T-helper 1 cell treated with Interleukin-12 subunit alpha and Interleukin-12 subunit beta and Interleukin-4 antibody, amounts not matched to agents 30 μg/mL and 1 μg/mL, for 36 hours (primary cell): ENCODE data around the gene CALCR.

Experiments
- H3K27ac Mint-ChIP-seq: one replicate; pipeline ENCODE4 v1.8.0; 2021; ENCODE audit warnings: mild to moderate bottlenecking, mixed read lengths
- H3K27me3 Mint-ChIP-seq: one replicate; pipeline ENCODE4 v1.8.0; 2021; ENCODE audit warnings: low read depth, mixed read lengths
- H3K36me3 Mint-ChIP-seq: one replicate; pipeline ENCODE4 v1.8.0; 2021; ENCODE audit warnings: low read depth, mixed read lengths
- H3K4me1 Mint-ChIP-seq: one replicate; pipeline ENCODE4 v1.8.0; 2021; ENCODE audit warnings: low read depth, mixed read lengths
- H3K4me3 Mint-ChIP-seq: one replicate; pipeline ENCODE4 v1.8.0; 2021; ENCODE audit warnings: mild to moderate bottlenecking, moderate library complexity, mixed read lengths
- H3K9me3 Mint-ChIP-seq: one replicate; pipeline ENCODE4 v1.8.0; 2021; ENCODE audit warnings: mixed read lengths

The CALCR gene

GRCh38 chr7:93442478-93443224 lies 131.9 kb downstream of the CALCR start:
- Mint-ChIP-seq H3K27me3 (no peaks in the 10 kb centered on the region), H3K4me3 (no peak overlapping the region), H3K27ac (no peak overlapping the region), H3K36me3 (no peaks in the 10 kb centered on the region), H3K4me1 (no peaks in the 10 kb centered on the region), H3K9me3 (no peaks in the 10 kb centered on the region)

GRCh38 chr7:93435791-93436190 lies 138.7 kb downstream of the CALCR start:
- Mint-ChIP-seq H3K36me3 (no peaks in the 10 kb centered on the region), H3K9me3 (no peaks in the 10 kb centered on the region), H3K27ac (no peak overlapping the region)

GRCh38 chr7:93432130-93432529 lies 142.4 kb downstream of the CALCR start:
- H3K9me3 Mint-ChIP-seq: no peaks in the 10 kb centered on the region
- H3K27ac Mint-ChIP-seq: no peak overlapping the region
- no peaks in the 10 kb centered on the region for H3K27me3 Mint-ChIP-seq
- H3K4me1 Mint-ChIP-seq: peaks cover 2% of the 10 kb centered on the region
- H3K4me3 Mint-ChIP-seq: no peak overlapping the region
- H3K36me3 Mint-ChIP-seq: no peaks in the 10 kb centered on the region

More at GRCh38 chr7:93435791-93436190, 138.7 kb downstream of the CALCR start:
- Mint-ChIP-seq H3K4me1 (peaks cover 2% of the 10 kb centered on the region), H3K4me3 (no peak overlapping the region), H3K27me3 (no peaks in the 10 kb centered on the region)

- H3K36me3 Mint-ChIP-seq: no peaks in the 10 kb centered on the region
- H3K27ac Mint-ChIP-seq: no peak overlapping the region
- no peak overlapping the region for H3K4me3 Mint-ChIP-seq
- no peaks in the 10 kb centered on the region for H3K27me3 Mint-ChIP-seq
- no peaks in the 10 kb centered on the region for H3K9me3 Mint-ChIP-seq
- peaks cover 2% of the 10 kb centered on the region for H3K4me1 Mint-ChIP-seq
Observed at GRCh38 chr7:93430917-93431588, 143.5 kb downstream of the CALCR start.

DNA sequence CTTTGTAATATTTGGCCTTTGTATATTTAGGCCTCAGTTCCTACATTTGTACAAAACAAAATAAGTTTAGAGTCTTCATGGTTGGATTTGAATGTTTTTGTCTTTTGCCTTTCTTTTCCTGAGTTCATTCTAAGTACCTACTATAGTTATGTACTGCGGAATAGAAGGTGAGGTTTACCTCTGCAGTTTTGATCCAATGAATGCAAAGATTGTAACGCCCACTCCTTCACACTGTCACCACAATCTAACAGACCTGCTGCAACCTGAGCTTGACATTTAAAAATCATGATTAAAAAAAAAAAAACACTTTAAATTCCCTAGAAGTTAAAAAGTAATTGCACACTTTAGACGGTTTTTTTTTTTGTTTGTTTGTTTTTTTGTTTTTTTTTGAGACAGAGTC lies 145.0 kb downstream of the CALCR start:
- H3K27me3 Mint-ChIP-seq: no peaks in the 10 kb centered on the region
- H3K4me3 Mint-ChIP-seq: no peak overlapping the region
- H3K27ac Mint-ChIP-seq: no peak overlapping the region
- peaks cover 2% of the 10 kb centered on the region for H3K4me1 Mint-ChIP-seq
- no peaks in the 10 kb centered on the region for H3K9me3 Mint-ChIP-seq
- no peaks in the 10 kb centered on the region for H3K36me3 Mint-ChIP-seq

- Mint-ChIP-seq H3K27me3 (peaks cover 7% of the 10 kb centered on the region), H3K36me3 (no peaks in the 10 kb centered on the region), H3K4me1 (peaks cover 2% of the 10 kb centered on the region), H3K9me3 (no peaks in the 10 kb centered on the region), H3K4me3 (no peak overlapping the region), H3K27ac (no peak overlapping the region)
Observed at GRCh38 chr7:93427107-93427506, 147.4 kb downstream of the CALCR start.

GRCh38 chr7:93426155-93426696 lies 148.3 kb downstream of the CALCR start:
- H3K4me1 Mint-ChIP-seq: peaks cover 2% of the 10 kb centered on the region
- H3K4me3 Mint-ChIP-seq: no peak overlapping the region
- peaks cover 10% of the 10 kb centered on the region for H3K27me3 Mint-ChIP-seq
- H3K27ac Mint-ChIP-seq: no peak overlapping the region
- no peaks in the 10 kb centered on the region for H3K36me3 Mint-ChIP-seq
- H3K9me3 Mint-ChIP-seq: no peaks in the 10 kb centered on the region

- Mint-ChIP-seq H3K4me1 (no peaks in the 10 kb centered on the region), H3K27ac (no peak overlapping the region), H3K9me3 (no peaks in the 10 kb centered on the region), H3K27me3 (no peaks in the 10 kb centered on the region), H3K4me3 (no peak overlapping the region), H3K36me3 (no peaks in the 10 kb centered on the region)
Observed at GRCh38 chr7:93414574-93414973, 159.9 kb downstream of the CALCR start.

DNA sequence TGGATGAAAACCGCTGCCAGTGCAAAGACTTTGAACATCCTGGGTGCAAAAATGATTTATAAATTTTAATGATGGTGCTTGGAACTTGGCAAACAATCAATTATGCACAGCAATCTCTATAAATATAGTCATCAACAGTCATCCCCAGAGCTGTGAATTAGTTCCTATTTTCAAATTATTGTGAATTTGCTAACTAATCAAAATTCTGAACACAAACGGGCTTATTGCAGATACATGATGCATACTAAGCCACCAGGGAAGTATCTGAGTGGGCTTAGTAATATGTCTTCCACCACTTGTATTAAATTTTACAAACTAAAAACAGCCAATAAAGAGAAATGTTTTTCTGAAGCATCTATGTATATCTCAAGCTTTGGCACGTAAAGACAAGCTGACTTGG lies 165.2 kb downstream of the CALCR start:
- Mint-ChIP-seq H3K9me3 (peaks cover 7% of the 10 kb centered on the region), H3K27me3 (no peaks in the 10 kb centered on the region), H3K4me1 (no peaks in the 10 kb centered on the region), H3K4me3 (no peak overlapping the region), H3K27ac (no peak overlapping the region), H3K36me3 (no peaks in the 10 kb centered on the region)

GRCh38 chr7:93407239-93407638 lies 167.3 kb downstream of the CALCR start:
- Mint-ChIP-seq H3K4me3 (no peak overlapping the region), H3K9me3 (peaks cover 7% of the 10 kb centered on the region), H3K27me3 (no peaks in the 10 kb centered on the region), H3K36me3 (no peaks in the 10 kb centered on the region), H3K27ac (no peak overlapping the region), H3K4me1 (no peaks in the 10 kb centered on the region)

- Mint-ChIP-seq H3K27ac (no peak overlapping the region), H3K27me3 (no peaks in the 10 kb centered on the region), H3K4me3 (no peak overlapping the region), H3K9me3 (peaks cover 7% of the 10 kb centered on the region), H3K4me1 (no peaks in the 10 kb centered on the region), H3K36me3 (no peaks in the 10 kb centered on the region)
Observed at GRCh38 chr7:93402944-93403343, 171.6 kb downstream of the CALCR start.

GRCh38 chr7:93399642-93400041 lies 174.9 kb downstream of the CALCR start:
- Mint-ChIP-seq H3K9me3 (no peaks in the 10 kb centered on the region), H3K4me1 (no peaks in the 10 kb centered on the region), H3K4me3 (no peak overlapping the region), H3K27me3 (no peaks in the 10 kb centered on the region), H3K36me3 (no peaks in the 10 kb centered on the region), H3K27ac (no peak overlapping the region)

- Mint-ChIP-seq H3K27me3 (peaks cover under 1% of the 10 kb centered on the region), H3K27ac (no peak overlapping the region), H3K4me1 (no peaks in the 10 kb centered on the region), H3K36me3 (no peaks in the 10 kb centered on the region), H3K4me3 (no peak overlapping the region), H3K9me3 (no peaks in the 10 kb centered on the region)
Observed at GRCh38 chr7:93392984-93393383, 181.5 kb downstream of the CALCR start.

DNA sequence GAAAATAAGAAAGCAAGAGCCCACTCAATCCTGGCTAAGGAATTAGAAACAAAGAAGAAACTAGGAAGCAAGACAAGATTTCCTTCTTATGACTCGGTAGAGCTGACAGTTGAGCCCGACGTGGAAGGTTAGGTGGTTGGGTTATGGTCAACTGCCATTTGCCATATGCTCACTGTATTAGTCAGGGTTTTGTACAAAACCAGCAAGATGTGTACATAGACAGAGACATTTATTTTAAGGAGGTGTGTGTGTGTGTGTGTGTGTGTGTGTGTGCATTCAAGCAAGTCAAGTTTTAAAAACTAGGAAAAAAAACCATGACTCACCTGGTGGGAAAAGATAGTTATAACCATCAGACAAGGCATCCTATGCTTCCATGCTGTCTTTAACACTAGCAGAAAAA lies 183.9 kb downstream of the CALCR start:
- Mint-ChIP-seq H3K4me3 (no peak overlapping the region), H3K36me3 (no peaks in the 10 kb centered on the region), H3K9me3 (no peaks in the 10 kb centered on the region), H3K27ac (no peak overlapping the region), H3K4me1 (no peaks in the 10 kb centered on the region), H3K27me3 (peaks cover 12% of the 10 kb centered on the region)

GRCh38 chr7:93382362-93382761 lies 192.2 kb downstream of the CALCR start:
- H3K27me3 Mint-ChIP-seq: peaks cover 15% of the 10 kb centered on the region

More at GRCh38 chr7:93382362-93382761, 192.2 kb downstream of the CALCR start:
- no peak overlapping the region for H3K27ac Mint-ChIP-seq
- no peaks in the 10 kb centered on the region for H3K4me1 Mint-ChIP-seq
- no peaks in the 10 kb centered on the region for H3K9me3 Mint-ChIP-seq
- H3K36me3 Mint-ChIP-seq: no peaks in the 10 kb centered on the region
- no peak overlapping the region for H3K4me3 Mint-ChIP-seq
